PFSK-1 (cell line): ENCODE measurements around the gene ST7.

Source experiments
- FOXP2 ChIP-seq: optimal IDR thresholded peaks from 2 replicates; pipeline ENCODE3; 2011; ENCODE audit warnings: borderline replicate concordance, control low read depth, inconsistent platforms; ENCODE audit not compliant: insufficient read depth; ENCODE audit errors: extremely low read length, extremely low read depth
- POLR2AphosphoS5 ChIP-seq: IDR thresholded peaks from 2 replicates; pipeline ENCODE4 v1.6.1; 2012; ENCODE audit warnings: low read depth, mild to moderate bottlenecking, control low read depth, low read length, moderate library complexity
- REST ChIP-seq, 2 experiments: IDR thresholded peaks; 2 replicates each; pipeline versions ENCODE4 v1.6.1 to v1.8.0; 2011 to 2012; ENCODE audit warnings: low read depth in 2 of 2, low read length in 2 of 2, control low read depth in 1 of 2, inconsistent platforms in 1 of 2, mild to moderate bottlenecking in 1 of 2, moderate library complexity in 1 of 2; ENCODE audit not compliant: insufficient read depth in 1 of 2
- TAF1 ChIP-seq: IDR thresholded peaks from 2 replicates; pipeline ENCODE4 v1.6.1; 2012; ENCODE audit warnings: low read length, control low read depth, borderline replicate concordance; ENCODE audit not compliant: insufficient read depth

GRCh38 chr7:116912269-116912909 is 40.9 kb upstream of the ST7 start:
- TF ChIP-seq POLR2AphosphoS5 (no peak), TAF1 (no peak), FOXP2 (no peak), REST (IDR thresholded peaks at IDR 0.05; ENCODE audit: insufficient read depth in 1 of 2, low read depth in 2 of 2, low read length in 2 of 2) (no peak)
